GM18870 (cell line): ENCODE data around the gene SMIM22.

Experiments used
- ATAC-seq: cut with Tn5 transposase; IDR thresholded peaks from one replicate; pipeline ENCODE4 v1.9.1; 2021; ENCODE audit warnings: moderate library complexity; ENCODE audit not compliant: unreplicated experiment

Gene SMIM22

GRCh38 chr16:4814542-4815173, 19.5 kb downstream of the SMIM22 start:
- no peak for ATAC-seq

- ATAC-seq: no peak
Observed at GRCh38 chr16:4820652-4821051, 25.5 kb downstream of the SMIM22 start.

GRCh38 chr16:4825196-4825595, 30.0 kb downstream of the SMIM22 start:
- no peak for ATAC-seq

- no peak for ATAC-seq
Observed at GRCh38 chr16:4826526-4826925, 31.4 kb downstream of the SMIM22 start.

- no peak for ATAC-seq
Observed at GRCh38 chr16:4826980-4827379, 31.8 kb downstream of the SMIM22 start.

GRCh38 chr16:4828567-4829321, 33.6 kb downstream of the SMIM22 start:
- no peak for ATAC-seq

- ATAC-seq: no peak
Observed at GRCh38 chr16:4830408-4830807, 35.2 kb downstream of the SMIM22 start.

GRCh38 chr16:4831616-4832015, 36.4 kb downstream of the SMIM22 start:
- ATAC-seq: no peak

- ATAC-seq: no peak
Observed at GRCh38 chr16:4832698-4833343, 37.7 kb downstream of the SMIM22 start.

- no peak for ATAC-seq
Observed at GRCh38 chr16:4833584-4833983, 38.4 kb downstream of the SMIM22 start.

- no peak for ATAC-seq
Observed at GRCh38 chr16:4836727-4837126, 41.6 kb downstream of the SMIM22 start.

GRCh38 chr16:4837733-4838501, 42.7 kb downstream of the SMIM22 start:
- ATAC-seq: no peak

GRCh38 chr16:4839942-4840341, 44.8 kb downstream of the SMIM22 start:
- no peak for ATAC-seq

- no peak for ATAC-seq
Observed at GRCh38 chr16:4840984-4841383, 45.8 kb downstream of the SMIM22 start.
